ENCODE data around the gene C11orf42.

- no peak for TF ChIP-seq POLR2A (IDR thresholded peaks at IDR 0.05)
- TF ChIP-seq, protein P1, sequence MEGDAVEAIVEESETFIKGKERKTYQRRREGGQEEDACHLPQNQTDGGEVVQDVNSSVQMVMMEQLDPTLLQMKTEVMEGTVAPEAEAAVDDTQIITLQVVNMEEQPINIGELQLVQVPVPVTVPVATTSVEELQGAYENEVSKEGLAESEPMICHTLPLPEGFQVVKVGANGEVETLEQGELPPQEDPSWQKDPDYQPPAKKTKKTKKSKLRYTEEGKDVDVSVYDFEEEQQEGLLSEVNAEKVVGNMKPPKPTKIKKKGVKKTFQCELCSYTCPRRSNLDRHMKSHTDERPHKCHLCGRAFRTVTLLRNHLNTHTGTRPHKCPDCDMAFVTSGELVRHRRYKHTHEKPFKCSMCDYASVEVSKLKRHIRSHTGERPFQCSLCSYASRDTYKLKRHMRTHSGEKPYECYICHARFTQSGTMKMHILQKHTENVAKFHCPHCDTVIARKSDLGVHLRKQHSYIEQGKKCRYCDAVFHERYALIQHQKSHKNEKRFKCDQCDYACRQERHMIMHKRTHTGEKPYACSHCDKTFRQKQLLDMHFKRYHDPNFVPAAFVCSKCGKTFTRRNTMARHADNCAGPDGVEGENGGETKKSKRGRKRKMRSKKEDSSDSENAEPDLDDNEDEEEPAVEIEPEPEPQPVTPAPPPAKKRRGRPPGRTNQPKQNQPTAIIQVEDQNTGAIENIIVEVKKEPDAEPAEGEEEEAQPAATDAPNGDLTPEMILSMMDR (IDR thresholded peaks at IDR 0.05), result no peak
- no peak for TF ChIP-seq EP300 (IDR thresholded peaks at IDR 0.05)
These were observed 11.1 kb downstream of the C11orf42 start for GRCh38 chr11:6216501-6216900.

Measured in ovary (tissue), 3 donors.